HG03521 (cell line): Measurements from ENCODE around the gene PCDHA1.
"Not testable (repeated sequence)": the region's sequence is repeated elsewhere in the genome, so short reads cannot be mapped to it uniquely, and the experiment has no call there.

Experiments used
- ATAC-seq: cut with Tn5 transposase; IDR thresholded peaks from one replicate; pipeline ENCODE4 v1.9.1; 2021; ENCODE audit warnings: mild to moderate bottlenecking, moderate library complexity; ENCODE audit not compliant: unreplicated experiment

The PCDHA1 gene

DNA sequence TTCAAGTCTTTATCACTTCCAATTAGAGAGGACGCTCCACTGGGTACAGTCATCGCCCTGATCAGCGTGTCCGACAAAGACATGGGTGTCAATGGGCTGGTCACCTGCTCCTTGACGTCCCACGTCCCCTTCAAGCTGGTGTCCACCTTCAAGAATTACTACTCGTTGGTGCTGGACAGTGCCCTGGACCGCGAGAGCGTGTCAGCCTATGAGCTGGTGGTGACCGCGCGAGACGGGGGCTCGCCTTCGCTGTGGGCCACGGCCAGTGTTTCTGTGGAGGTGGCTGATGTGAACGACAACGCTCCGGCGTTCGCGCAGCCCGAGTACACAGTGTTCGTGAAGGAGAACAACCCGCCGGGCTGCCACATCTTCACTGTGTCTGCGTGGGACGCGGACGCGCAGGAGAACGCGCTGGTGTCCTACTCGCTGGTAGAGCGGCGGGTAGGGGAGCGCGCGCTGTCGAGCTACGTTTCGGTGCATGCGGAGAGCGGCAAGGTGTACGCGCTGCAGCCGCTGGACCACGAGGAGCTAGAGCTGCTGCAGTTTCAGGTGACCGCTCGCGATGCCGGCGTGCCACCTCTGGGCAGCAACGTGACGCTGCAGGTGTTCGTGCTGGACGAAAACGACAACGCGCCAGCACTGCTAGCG, 22.4 kb downstream of the PCDHA1 start:
- not testable (repeated sequence) for ATAC-seq

DNA sequence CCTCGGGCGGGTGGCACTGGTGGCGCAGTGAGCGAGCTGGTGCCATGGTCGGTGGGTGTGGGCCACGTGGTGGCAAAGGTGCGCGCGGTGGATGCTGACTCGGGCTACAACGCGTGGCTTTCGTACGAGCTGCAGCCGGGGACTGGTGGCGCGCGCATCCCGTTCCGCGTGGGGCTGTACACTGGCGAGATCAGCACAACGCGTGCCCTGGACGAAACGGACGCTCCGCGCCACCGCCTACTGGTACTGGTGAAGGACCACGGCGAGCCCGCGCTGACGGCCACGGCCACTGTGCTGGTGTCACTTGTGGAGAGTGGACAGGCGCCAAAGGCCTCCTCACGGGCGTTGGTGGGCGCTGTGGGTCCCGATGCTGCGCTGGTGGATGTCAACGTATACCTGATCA, 22.9 kb downstream of the PCDHA1 start:
- no peak for ATAC-seq

- ATAC-seq = no peak
Observed at GRCh38 chr5:140821375-140822280, 35.7 kb downstream of the PCDHA1 start, which contains the start of gene PCDHA5. PCDHA5 (plus strand) TSS chr5:140821613.

DNA sequence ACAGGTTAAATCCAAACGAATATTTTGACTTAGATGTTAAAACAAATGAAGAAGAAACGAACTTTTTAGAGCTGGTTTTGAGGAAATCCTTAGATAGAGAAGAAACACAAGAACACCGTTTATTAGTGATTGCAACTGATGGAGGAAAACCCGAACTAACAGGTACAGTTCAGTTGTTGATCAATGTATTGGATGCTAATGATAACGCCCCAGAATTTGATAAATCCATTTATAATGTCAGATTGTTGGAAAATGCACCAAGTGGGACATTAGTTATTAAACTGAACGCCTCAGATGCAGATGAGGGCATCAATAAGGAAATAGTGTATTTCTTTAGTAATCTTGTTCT, 36.3 kb downstream of the PCDHA1 start:
- no peak for ATAC-seq

DNA sequence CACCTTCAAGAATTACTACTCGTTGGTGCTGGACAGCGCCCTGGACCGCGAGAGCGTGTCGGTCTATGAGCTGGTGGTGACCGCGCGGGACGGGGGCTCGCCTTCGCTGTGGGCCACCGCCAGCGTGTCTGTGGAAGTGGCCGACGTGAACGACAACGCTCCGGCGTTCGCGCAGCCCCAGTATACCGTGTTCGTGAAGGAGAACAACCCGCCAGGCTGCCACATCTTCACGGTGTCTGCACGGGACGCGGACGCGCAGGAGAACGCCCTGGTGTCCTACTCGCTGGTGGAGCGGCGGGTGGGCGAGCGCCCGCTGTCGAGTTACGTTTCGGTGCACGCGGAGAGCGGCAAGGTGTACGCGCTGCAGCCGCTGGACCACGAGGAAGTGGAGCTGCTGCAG, 37.0 kb downstream of the PCDHA1 start:
- ATAC-seq = not testable (repeated sequence)

- no peak for ATAC-seq
Observed at GRCh38 chr5:140823475-140823874, 37.5 kb downstream of the PCDHA1 start.

- no peak for ATAC-seq
Observed at GRCh38 chr5:140827704-140828361, 41.9 kb downstream of the PCDHA1 start, which contains the start of gene PCDHA6. PCDHA6 (plus strand) TSS chr5:140827960; CDS start chr5:140828092, 132 bp downstream.

DNA sequence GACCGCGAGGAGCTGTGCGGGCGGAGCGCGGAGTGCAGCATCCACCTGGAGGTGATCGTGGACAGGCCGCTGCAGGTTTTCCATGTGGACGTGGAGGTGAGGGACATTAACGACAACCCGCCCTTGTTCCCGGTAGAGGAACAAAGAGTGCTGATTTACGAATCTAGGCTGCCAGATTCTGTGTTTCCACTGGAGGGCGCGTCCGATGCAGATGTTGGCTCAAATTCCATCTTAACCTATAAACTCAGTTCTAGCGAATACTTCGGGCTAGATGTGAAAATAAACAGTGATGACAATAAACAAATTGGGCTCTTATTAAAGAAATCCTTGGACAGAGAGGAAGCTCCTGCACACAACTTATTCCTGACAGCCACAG, 42.4 kb downstream of the PCDHA1 start:
- no peak for ATAC-seq

DNA sequence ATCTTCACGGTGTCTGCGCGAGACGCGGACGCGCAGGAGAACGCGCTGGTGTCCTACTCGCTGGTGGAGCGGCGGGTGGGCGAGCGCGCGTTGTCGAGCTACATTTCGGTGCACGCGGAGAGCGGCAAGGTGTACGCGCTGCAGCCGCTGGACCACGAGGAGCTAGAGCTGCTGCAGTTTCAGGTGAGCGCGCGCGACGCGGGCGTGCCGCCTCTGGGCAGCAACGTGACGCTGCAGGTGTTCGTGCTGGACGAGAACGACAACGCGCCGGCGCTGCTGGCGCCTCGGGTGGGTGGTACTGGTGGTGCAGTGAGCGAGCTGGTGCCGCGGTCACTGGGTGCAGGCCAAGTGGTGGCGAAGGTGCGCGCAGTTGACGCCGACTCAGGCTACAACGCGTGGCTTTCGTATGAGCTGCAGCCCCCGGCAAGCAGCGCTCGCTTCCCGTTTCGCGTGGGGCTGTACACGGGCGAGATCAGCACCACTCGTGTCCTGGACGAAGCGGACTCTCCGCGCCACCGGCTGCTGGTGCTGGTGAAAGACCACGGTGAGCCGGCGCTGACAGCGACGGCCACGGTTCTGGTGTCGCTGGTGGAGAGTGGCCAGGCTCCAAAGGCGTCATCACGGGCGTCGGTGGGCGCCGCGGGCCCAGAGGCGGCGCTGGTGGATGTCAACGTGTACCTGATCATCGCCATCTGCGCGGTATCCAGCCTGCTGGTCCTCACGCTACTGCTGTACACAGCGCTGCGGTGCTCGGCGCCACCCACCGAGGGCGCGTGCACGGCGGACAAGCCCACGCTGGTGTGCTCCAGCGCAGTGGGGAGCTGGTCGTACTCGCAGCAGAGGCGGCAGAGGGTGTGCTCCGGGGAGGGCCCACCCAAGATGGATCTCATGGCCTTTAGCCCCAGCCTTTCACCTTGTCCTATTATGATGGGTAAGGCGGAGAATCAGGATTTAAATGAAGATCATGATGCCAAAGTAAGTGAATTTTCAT, 43.9 kb downstream of the PCDHA1 start:
- not testable (repeated sequence) for ATAC-seq

DNA sequence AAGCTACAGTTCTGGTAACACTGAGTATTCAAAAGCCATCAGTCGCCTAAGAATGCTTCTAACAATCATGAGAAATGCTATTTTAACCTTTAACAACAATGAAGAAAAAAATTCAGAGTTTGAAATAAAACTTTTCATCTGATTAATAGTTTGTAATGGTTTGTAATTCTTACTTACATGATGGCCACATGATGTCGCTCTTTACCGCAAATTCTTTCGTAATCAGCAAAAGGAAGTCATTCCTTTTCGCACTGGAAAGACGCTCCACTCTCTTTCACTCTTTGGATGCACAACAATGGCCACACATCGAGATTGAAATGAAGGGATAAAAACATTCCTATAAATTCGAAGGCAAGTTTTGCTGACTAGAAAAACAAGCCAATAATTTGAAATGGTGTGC, 48.1 kb downstream of the PCDHA1 start, which contains the start of gene PCDHA7:
Gene PCDHA7 (plus strand): TSS at position 277 of the 400 bp plus-strand sequence. CDS start 115 bp downstream, at position 392.
- no peak for ATAC-seq

DNA sequence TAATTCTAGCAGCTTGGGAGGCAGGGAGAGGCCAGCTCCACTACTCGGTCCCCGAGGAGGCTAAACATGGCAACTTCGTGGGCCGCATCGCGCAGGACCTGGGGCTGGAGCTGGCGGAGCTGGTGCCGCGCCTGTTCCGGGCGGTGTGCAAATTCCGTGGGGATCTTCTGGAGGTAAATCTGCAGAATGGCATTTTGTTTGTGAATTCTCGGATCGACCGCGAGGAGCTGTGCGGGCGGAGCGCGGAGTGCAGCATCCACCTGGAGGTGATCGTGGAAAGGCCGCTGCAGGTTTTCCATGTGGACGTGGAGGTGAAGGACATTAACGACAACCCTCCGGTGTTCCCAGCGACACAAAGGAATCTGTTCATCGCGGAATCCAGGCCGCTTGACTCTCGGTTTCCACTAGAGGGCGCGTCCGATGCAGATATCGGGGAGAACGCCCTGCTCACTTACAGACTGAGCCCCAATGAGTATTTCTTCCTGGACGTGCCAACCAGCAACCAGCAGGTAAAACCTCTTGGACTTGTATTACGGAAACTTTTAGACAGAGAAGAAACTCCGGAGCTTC, 48.6 kb downstream of the PCDHA1 start:
- not testable (repeated sequence) for ATAC-seq

GRCh38 chr5:140835622-140836510, 49.9 kb downstream of the PCDHA1 start:
- ATAC-seq = no peak

DNA sequence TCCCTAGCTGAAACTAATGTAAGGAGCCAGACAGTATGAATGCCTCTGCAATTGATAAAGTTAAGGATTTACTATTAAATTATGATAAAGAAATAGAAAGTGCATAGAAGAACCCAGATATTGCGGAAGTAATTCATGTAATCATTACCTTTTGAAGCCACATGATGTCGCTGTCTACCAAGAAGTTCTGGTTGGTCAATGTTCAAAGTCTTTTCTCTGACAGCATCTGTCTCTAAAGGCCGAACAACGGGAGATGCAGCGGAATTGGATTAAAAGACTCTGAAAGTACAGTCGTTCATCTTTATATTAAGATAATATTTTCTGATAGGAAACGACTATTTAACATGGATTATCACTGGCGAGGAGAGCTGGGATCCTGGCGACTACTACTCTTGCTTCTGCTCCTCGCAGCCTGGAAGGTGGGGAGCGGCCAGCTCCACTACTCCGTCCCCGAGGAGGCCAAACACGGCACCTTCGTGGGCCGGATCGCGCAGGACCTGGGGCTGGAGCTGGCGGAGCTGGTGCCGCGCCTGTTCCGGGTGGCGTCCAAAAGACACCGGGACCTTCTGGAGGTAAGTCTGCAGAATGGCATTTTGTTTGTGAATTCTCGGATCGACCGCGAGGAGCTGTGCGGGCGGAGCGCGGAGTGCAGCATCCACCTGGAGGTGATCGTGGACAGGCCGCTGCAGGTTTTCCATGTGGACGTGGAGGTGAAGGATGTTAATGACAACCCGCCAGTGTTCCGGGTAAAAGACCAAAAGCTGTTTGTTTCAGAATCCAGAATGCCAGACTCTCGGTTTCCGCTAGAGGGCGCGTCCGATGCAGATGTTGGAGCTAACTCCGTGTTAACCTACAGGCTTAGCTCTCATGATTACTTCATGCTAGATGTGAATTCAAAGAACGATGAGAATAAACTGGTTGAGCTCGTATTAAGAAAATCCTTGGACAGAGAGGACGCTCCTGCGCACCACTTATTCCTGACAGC, 55.3 kb downstream of the PCDHA1 start, which contains the start of gene PCDHA8:
Gene PCDHA8 (plus strand): TSS at position 210 of the 985 bp plus-strand sequence. CDS start 135 bp downstream, at position 345.
- ATAC-seq = no peak

- no peak for ATAC-seq
Observed at GRCh38 chr5:140842798-140843733, 57.1 kb downstream of the PCDHA1 start.

DNA sequence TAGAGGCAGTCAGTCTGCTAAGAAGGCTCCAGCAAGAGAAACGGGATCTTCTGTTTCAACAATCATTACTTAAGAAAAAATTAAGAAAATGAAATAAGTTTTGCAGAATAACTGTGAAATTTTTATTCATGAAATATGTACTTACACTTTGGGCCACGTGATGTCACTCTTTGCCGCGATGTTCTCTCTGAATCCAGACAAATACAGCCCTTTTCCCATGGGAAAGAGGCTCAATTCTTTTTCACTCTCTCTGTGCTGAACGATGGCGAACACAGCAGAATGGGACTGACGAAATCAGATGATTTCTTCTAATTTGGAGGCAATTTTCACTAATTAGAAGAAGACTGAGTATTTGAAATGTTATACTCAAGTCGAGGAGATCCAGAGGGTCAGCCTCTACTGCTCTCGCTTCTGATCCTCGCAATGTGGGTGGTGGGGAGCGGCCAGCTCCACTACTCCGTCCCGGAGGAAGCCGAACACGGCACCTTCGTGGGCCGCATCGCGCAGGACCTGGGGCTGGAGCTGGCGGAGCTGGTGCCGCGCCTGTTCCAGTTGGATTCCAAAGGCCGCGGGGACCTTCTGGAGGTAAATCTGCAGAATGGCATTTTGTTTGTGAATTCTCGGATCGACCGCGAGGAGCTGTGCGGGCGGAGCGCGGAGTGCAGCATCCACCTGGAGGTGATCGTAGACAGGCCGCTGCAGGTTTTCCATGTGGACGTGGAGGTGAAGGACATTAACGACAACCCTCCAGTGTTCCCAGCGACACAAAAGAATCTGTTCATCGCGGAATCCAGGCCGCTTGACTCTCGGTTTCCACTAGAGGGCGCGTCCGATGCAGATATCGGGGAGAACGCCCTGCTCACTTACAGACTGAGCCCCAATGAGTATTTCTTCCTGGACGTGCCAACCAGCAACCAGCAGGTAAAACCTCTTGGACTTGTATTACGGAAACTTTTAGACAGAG, 62.5 kb downstream of the PCDHA1 start, which contains the start of gene PCDHA9:
Gene PCDHA9 (plus strand): TSS at position 244 of the 964 bp plus-strand sequence. CDS start 114 bp downstream, at position 358.
- ATAC-seq = not testable (repeated sequence)
